Activated CD4-positive, alpha-beta T cell treated with anti-CD3 and anti-CD28 coated beads, Interleukin-2, amount 10 ng/mL, durations not matched to agents 24 days and 14 days (primary cell): ENCODE data around the gene PCMTD2. TPM values are rescaled to one million over a fixed set of nuclear protein-coding genes. Genes with fewer than 3 reads are reported as not detected.

ENCODE experiments used
- DNase-seq: peaks from one replicate; pipeline ENCODE4 v3.0.0; 2022
- H3K27ac Mint-ChIP-seq: one replicate; pipeline ENCODE4 v1.8.0; 2022; ENCODE audit warnings: mild to moderate bottlenecking, mixed read lengths
- H3K27me3 Mint-ChIP-seq: one replicate; pipeline ENCODE4 v1.8.0; 2022; ENCODE audit warnings: mixed read lengths
- H3K36me3 Mint-ChIP-seq: one replicate; pipeline ENCODE4 v1.8.0; 2022; ENCODE audit warnings: low read depth, mild to moderate bottlenecking, mixed read lengths
- H3K4me1 Mint-ChIP-seq: one replicate; pipeline ENCODE4 v1.8.0; 2021; ENCODE audit warnings: mixed read lengths
- H3K4me3 Mint-ChIP-seq: one replicate; pipeline ENCODE4 v1.8.0; 2022; ENCODE audit warnings: mild to moderate bottlenecking, moderate library complexity, mixed read lengths
- H3K9me3 Mint-ChIP-seq: one replicate; pipeline ENCODE4 v1.8.0; 2021; ENCODE audit warnings: mixed read lengths
- intact Hi-C: fragments of 100-400 bp; cut with micrococcal nuclease; formaldehyde crosslinking; loops from one replicate; pipeline ENCODE4 v1.15.1; 2023
- total RNA-seq: library from RNA; stranded (reverse); gene quantifications from 2 replicates; pipeline ENCODE4 v1.2.3, GENCODE V29; 2022

PCMTD2 gene
- 34.6 TPM in 2 replicates for total RNA-seq

GRCh38 chr20:64255361-64256281 lies at the start of gene PCMTD2:
PCMTD2 (plus strand) TSS chr20:64255748; CDS start chr20:64259966, 4,218 bp downstream.
- peaks cover 13% of the 10 kb centered on the region for H3K36me3 Mint-ChIP-seq
- no peaks in the 10 kb centered on the region for H3K9me3 Mint-ChIP-seq
- peak within 1 kb of the TSS; percentile 80 for H3K4me3 Mint-ChIP-seq
- H3K27me3 Mint-ChIP-seq, result peaks cover 13% of the 10 kb centered on the region
- H3K27ac Mint-ChIP-seq, result peak within 1 kb of the TSS; percentile 89
- H3K4me1 Mint-ChIP-seq, result peaks cover 44% of the 10 kb centered on the region
- peak; percentile 97 for DNase-seq
- intact Hi-C loops, result no loop called here

- Mint-ChIP-seq H3K4me1 (no peaks in the 10 kb centered on the region), H3K27me3 (no peaks in the 10 kb centered on the region), H3K9me3 (no peaks in the 10 kb centered on the region), H3K27ac (no peak overlapping the region), H3K36me3 (no peaks in the 10 kb centered on the region), H3K4me3 (no peak overlapping the region)
- no peak for DNase-seq
- intact Hi-C loops, result no loop called here
Measured at GRCh38 chr20:64206614-64207013, 48.9 kb upstream of the PCMTD2 start.

GRCh38 chr20:64207641-64208590 lies 47.6 kb upstream of the PCMTD2 start:
- Mint-ChIP-seq H3K4me3 (no peak overlapping the region), H3K4me1 (no peaks in the 10 kb centered on the region), H3K36me3 (no peaks in the 10 kb centered on the region), H3K27ac (no peak overlapping the region), H3K9me3 (no peaks in the 10 kb centered on the region), H3K27me3 (no peaks in the 10 kb centered on the region)
- intact Hi-C loops, result no loop called here
- no peak for DNase-seq

GRCh38 chr20:64209148-64209547 lies 46.4 kb upstream of the PCMTD2 start:
- Mint-ChIP-seq H3K4me3 (no peak overlapping the region), H3K4me1 (no peaks in the 10 kb centered on the region), H3K9me3 (no peaks in the 10 kb centered on the region), H3K36me3 (no peaks in the 10 kb centered on the region), H3K27ac (no peak overlapping the region), H3K27me3 (no peaks in the 10 kb centered on the region)
- DNase-seq, result no peak
- intact Hi-C loops, result no loop called here

GRCh38 chr20:64210656-64211369 lies 44.7 kb upstream of the PCMTD2 start:
- no peaks in the 10 kb centered on the region for H3K27me3 Mint-ChIP-seq
- no peak overlapping the region for H3K27ac Mint-ChIP-seq
- intact Hi-C loops, result no loop called here
- no peaks in the 10 kb centered on the region for H3K9me3 Mint-ChIP-seq
- peaks cover 4% of the 10 kb centered on the region for H3K4me1 Mint-ChIP-seq
- DNase-seq, result no peak
- no peak overlapping the region for H3K4me3 Mint-ChIP-seq
- H3K36me3 Mint-ChIP-seq, result no peaks in the 10 kb centered on the region

- Mint-ChIP-seq H3K4me3 (no peak overlapping the region), H3K4me1 (peaks cover 4% of the 10 kb centered on the region), H3K9me3 (no peaks in the 10 kb centered on the region), H3K36me3 (no peaks in the 10 kb centered on the region), H3K27ac (no peak overlapping the region), H3K27me3 (no peaks in the 10 kb centered on the region)
- DNase-seq, result no peak
- intact Hi-C loops, result no loop called here
Measured at GRCh38 chr20:64211874-64212658, 43.5 kb upstream of the PCMTD2 start.

GRCh38 chr20:64212755-64213154 lies 42.8 kb upstream of the PCMTD2 start:
- Mint-ChIP-seq H3K4me1 (peaks cover 4% of the 10 kb centered on the region), H3K27me3 (peaks cover under 1% of the 10 kb centered on the region), H3K36me3 (no peaks in the 10 kb centered on the region), H3K4me3 (no peak overlapping the region), H3K9me3 (no peaks in the 10 kb centered on the region), H3K27ac (no peak overlapping the region)
- no peak for DNase-seq
- intact Hi-C loops, result no loop called here

- peaks cover 4% of the 10 kb centered on the region for H3K4me1 Mint-ChIP-seq
- intact Hi-C loops, result no loop called here
- H3K9me3 Mint-ChIP-seq, result no peaks in the 10 kb centered on the region
- no peak overlapping the region for H3K4me3 Mint-ChIP-seq
- DNase-seq, result no peak
- H3K27me3 Mint-ChIP-seq, result peaks cover 3% of the 10 kb centered on the region
- H3K27ac Mint-ChIP-seq, result no peak overlapping the region
- H3K36me3 Mint-ChIP-seq, result no peaks in the 10 kb centered on the region
Measured at GRCh38 chr20:64214113-64214512, 41.4 kb upstream of the PCMTD2 start.

- H3K9me3 Mint-ChIP-seq, result no peaks in the 10 kb centered on the region
- no peak overlapping the region for H3K27ac Mint-ChIP-seq
- no peaks in the 10 kb centered on the region for H3K36me3 Mint-ChIP-seq
- H3K27me3 Mint-ChIP-seq, result peaks cover 4% of the 10 kb centered on the region
- no peak for DNase-seq
- peaks cover 4% of the 10 kb centered on the region for H3K4me1 Mint-ChIP-seq
- intact Hi-C loops, result no loop called here
- H3K4me3 Mint-ChIP-seq, result no peak overlapping the region
Measured at GRCh38 chr20:64214952-64215351, 40.6 kb upstream of the PCMTD2 start.

GRCh38 chr20:64216036-64216435 lies 39.5 kb upstream of the PCMTD2 start:
- no peak overlapping the region for H3K27ac Mint-ChIP-seq
- H3K4me3 Mint-ChIP-seq, result no peak overlapping the region
- no peak for DNase-seq
- peaks cover 4% of the 10 kb centered on the region for H3K27me3 Mint-ChIP-seq
- no peaks in the 10 kb centered on the region for H3K9me3 Mint-ChIP-seq
- no peaks in the 10 kb centered on the region for H3K36me3 Mint-ChIP-seq
- H3K4me1 Mint-ChIP-seq, result peaks cover 4% of the 10 kb centered on the region
- intact Hi-C loops, result no loop called here

- no peak for DNase-seq
- no peaks in the 10 kb centered on the region for H3K36me3 Mint-ChIP-seq
- intact Hi-C loops, result no loop called here
- peaks cover 4% of the 10 kb centered on the region for H3K27me3 Mint-ChIP-seq
- H3K9me3 Mint-ChIP-seq, result no peaks in the 10 kb centered on the region
- H3K4me1 Mint-ChIP-seq, result peaks cover 4% of the 10 kb centered on the region
- no peak overlapping the region for H3K4me3 Mint-ChIP-seq
- no peak overlapping the region for H3K27ac Mint-ChIP-seq
Measured at GRCh38 chr20:64216910-64217309, 38.6 kb upstream of the PCMTD2 start.

GRCh38 chr20:64217539-64218221 lies 37.9 kb upstream of the PCMTD2 start:
- H3K9me3 Mint-ChIP-seq, result no peaks in the 10 kb centered on the region
- DNase-seq, result no peak
- no peak overlapping the region for H3K4me3 Mint-ChIP-seq
- peaks cover 4% of the 10 kb centered on the region for H3K4me1 Mint-ChIP-seq
- peaks cover 4% of the 10 kb centered on the region for H3K27me3 Mint-ChIP-seq
- H3K27ac Mint-ChIP-seq, result no peak overlapping the region
- intact Hi-C loops, result no loop called here
- H3K36me3 Mint-ChIP-seq, result no peaks in the 10 kb centered on the region
